CMK (cell line): ENCODE data around the gene CLEC16A.

Experiments
- DNase-seq: peaks from one replicate; pipeline ENCODE4 v3.0.0-alpha.2; 2010; ENCODE audit warnings: low read depth

The CLEC16A gene

GRCh38 chr16:11159282-11159681 is 214.9 kb downstream of the CLEC16A start:
- DNase-seq = no peak

GRCh38 chr16:11160676-11161115 is 216.3 kb downstream of the CLEC16A start:
- no peak for DNase-seq

- no peak for DNase-seq
Measured at GRCh38 chr16:11161439-11161838, 217.1 kb downstream of the CLEC16A start.

GRCh38 chr16:11161974-11162373 is 217.6 kb downstream of the CLEC16A start:
- DNase-seq = no peak

- no peak for DNase-seq
Measured at GRCh38 chr16:11162586-11163268, 218.4 kb downstream of the CLEC16A start.

- no peak for DNase-seq
Measured at GRCh38 chr16:11163761-11164261, 219.4 kb downstream of the CLEC16A start.

GRCh38 chr16:11164482-11165270 is 220.3 kb downstream of the CLEC16A start:
- DNase-seq = no peak

GRCh38 chr16:11165349-11165748 is 221.0 kb downstream of the CLEC16A start:
- no peak for DNase-seq

GRCh38 chr16:11165894-11166665 is 221.7 kb downstream of the CLEC16A start:
- DNase-seq = no peak

- DNase-seq = no peak
Measured at GRCh38 chr16:11167581-11167980, 223.2 kb downstream of the CLEC16A start.

GRCh38 chr16:11168386-11169051 is 224.2 kb downstream of the CLEC16A start:
- DNase-seq = no peak

- no peak for DNase-seq
Measured at GRCh38 chr16:11169641-11170040, 225.3 kb downstream of the CLEC16A start.

- no peak for DNase-seq
Measured at GRCh38 chr16:11170201-11170600, 225.8 kb downstream of the CLEC16A start.

GRCh38 chr16:11170696-11171447 is 226.5 kb downstream of the CLEC16A start:
- DNase-seq = no peak

- DNase-seq = no peak
Measured at GRCh38 chr16:11171448-11171709, 227.0 kb downstream of the CLEC16A start.

- DNase-seq = no peak
Measured at GRCh38 chr16:11171757-11172299, 227.5 kb downstream of the CLEC16A start.

- DNase-seq = no peak
Measured at GRCh38 chr16:11173426-11173825, 229.1 kb downstream of the CLEC16A start.

- no peak for DNase-seq
Measured at GRCh38 chr16:11174141-11174540, 229.8 kb downstream of the CLEC16A start.

GRCh38 chr16:11175106-11175786 is 230.9 kb downstream of the CLEC16A start:
- no peak for DNase-seq

GRCh38 chr16:11175787-11176341 is 231.5 kb downstream of the CLEC16A start:
- no peak for DNase-seq
